Measurements from ENCODE around the gene RSPH4A. TPM values are rescaled to one million over a fixed set of nuclear protein-coding genes. Genes with fewer than 3 reads are reported as not detected.

RSPH4A gene
- total and polyA plus RNA-seq, 9 of the 15 experiments (the other 6 are each of a cell fraction or from before 2014, with no cell fraction given) = 0.04 to 0.30 (median 0.11) TPM

DNA sequence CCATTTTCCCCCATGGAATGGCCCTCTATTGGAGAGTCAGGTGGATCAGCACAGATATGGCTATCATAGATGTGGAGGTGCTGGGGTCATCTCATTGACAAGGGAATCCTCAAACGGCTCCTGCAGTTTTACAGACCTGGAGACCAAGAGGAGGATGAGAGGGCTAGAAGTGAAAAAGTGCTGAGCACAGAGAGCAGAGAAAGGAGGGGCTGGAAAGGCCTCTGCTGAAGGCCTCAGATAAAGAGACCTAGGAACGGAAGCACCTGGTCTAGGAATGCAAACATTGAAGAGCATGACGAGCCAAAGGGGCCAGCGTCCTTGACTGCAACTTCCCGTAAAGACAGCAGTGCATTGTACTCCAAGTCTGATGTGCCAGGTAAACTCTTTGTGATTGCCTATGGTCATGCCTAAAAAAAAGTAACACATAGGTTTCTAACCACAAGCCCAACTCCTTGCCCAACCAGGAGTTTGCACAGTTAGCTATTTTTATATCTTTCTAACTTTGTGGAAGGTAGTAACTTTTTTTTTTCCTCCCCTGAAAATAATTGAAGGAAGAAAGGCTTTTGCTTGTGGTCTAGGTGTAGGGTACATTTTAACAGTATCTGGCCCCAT, 15.2 kb downstream of the RSPH4A start (continued):
- TF ChIP-seq, protein P1, sequence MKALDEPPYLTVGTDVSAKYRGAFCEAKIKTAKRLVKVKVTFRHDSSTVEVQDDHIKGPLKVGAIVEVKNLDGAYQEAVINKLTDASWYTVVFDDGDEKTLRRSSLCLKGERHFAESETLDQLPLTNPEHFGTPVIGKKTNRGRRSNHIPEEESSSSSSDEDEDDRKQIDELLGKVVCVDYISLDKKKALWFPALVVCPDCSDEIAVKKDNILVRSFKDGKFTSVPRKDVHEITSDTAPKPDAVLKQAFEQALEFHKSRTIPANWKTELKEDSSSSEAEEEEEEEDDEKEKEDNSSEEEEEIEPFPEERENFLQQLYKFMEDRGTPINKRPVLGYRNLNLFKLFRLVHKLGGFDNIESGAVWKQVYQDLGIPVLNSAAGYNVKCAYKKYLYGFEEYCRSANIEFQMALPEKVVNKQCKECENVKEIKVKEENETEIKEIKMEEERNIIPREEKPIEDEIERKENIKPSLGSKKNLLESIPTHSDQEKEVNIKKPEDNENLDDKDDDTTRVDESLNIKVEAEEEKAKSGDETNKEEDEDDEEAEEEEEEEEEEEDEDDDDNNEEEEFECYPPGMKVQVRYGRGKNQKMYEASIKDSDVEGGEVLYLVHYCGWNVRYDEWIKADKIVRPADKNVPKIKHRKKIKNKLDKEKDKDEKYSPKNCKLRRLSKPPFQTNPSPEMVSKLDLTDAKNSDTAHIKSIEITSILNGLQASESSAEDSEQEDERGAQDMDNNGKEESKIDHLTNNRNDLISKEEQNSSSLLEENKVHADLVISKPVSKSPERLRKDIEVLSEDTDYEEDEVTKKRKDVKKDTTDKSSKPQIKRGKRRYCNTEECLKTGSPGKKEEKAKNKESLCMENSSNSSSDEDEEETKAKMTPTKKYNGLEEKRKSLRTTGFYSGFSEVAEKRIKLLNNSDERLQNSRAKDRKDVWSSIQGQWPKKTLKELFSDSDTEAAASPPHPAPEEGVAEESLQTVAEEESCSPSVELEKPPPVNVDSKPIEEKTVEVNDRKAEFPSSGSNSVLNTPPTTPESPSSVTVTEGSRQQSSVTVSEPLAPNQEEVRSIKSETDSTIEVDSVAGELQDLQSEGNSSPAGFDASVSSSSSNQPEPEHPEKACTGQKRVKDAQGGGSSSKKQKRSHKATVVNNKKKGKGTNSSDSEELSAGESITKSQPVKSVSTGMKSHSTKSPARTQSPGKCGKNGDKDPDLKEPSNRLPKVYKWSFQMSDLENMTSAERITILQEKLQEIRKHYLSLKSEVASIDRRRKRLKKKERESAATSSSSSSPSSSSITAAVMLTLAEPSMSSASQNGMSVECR (CRISPR knock-in tag; IDR thresholded peaks at IDR 0.05) = 0 out of 2 replicates have a peak, but pooled peaks have one; percentile 28
- TF ChIP-seq, protein P2, sequence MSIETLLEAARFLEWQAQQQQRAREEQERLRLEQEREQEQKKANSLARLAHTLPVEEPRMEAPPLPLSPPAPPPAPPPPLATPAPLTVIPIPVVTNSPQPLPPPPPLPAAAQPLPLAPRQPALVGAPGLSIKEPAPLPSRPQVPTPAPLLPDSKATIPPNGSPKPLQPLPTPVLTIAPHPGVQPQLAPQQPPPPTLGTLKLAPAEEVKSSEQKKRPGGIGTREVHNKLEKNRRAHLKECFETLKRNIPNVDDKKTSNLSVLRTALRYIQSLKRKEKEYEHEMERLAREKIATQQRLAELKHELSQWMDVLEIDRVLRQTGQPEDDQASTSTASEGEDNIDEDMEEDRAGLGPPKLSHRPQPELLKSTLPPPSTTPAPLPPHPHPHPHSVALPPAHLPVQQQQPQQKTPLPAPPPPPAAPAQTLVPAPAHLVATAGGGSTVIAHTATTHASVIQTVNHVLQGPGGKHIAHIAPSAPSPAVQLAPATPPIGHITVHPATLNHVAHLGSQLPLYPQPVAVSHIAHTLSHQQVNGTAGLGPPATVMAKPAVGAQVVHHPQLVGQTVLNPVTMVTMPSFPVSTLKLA (conservative IDR thresholded peaks at IDR 0.05) = peak in 1 of 2 experiments; percentile 53; a peak in 1 of 4 replicates
- TF ChIP-seq TCF3 (CRISPR knock-in tag; IDR thresholded peaks at IDR 0.05) (peak; percentile 64), MAFK (IDR thresholded peaks at IDR 0.05; ENCODE audit: low read length) (peak; percentile 47; the same call in 1 of the 2 replicates), NEUROD1 (IDR thresholded peaks at IDR 0.05; ENCODE audit: borderline replicate concordance, low read depth, low read length, partially characterized antibody) (no peak), STAT5A (IDR thresholded peaks at IDR 0.05; ENCODE audit: borderline replicate concordance, low read length) (peak; percentile 51), ZEB2 (IDR thresholded peaks at IDR 0.05) (peak; percentile 86), TEAD1 (CRISPR knock-in tag; IDR thresholded peaks at IDR 0.05) (peak in 1 of 2 experiments; percentile 56; a peak in 2 of 4 replicates), FOXM1 (IDR thresholded peaks at IDR 0.05; ENCODE audit: low read depth) (no peak), FOXM1 (CRISPR knock-in tag; IDR thresholded peaks at IDR 0.05; ENCODE audit: low read depth) (no peak), ZNF695 (CRISPR knock-in tag; IDR thresholded peaks at IDR 0.05) (no peak), NFE2 (IDR thresholded peaks at IDR 0.05; ENCODE audit: low read depth) (0 out of 2 replicates have a peak, but pooled peaks have one; percentile 8), MCM3 (IDR thresholded peaks at IDR 0.05) (no peak), CBFA2T2 (conservative IDR thresholded peaks at IDR 0.05) (peak; percentile 51), ZNF76 (CRISPR knock-in tag; IDR thresholded peaks at IDR 0.05; ENCODE audit: borderline replicate concordance) (no peak), RNF2 (IDR thresholded peaks at IDR 0.05) (no peak)
- TF ChIP-seq, protein P3, sequence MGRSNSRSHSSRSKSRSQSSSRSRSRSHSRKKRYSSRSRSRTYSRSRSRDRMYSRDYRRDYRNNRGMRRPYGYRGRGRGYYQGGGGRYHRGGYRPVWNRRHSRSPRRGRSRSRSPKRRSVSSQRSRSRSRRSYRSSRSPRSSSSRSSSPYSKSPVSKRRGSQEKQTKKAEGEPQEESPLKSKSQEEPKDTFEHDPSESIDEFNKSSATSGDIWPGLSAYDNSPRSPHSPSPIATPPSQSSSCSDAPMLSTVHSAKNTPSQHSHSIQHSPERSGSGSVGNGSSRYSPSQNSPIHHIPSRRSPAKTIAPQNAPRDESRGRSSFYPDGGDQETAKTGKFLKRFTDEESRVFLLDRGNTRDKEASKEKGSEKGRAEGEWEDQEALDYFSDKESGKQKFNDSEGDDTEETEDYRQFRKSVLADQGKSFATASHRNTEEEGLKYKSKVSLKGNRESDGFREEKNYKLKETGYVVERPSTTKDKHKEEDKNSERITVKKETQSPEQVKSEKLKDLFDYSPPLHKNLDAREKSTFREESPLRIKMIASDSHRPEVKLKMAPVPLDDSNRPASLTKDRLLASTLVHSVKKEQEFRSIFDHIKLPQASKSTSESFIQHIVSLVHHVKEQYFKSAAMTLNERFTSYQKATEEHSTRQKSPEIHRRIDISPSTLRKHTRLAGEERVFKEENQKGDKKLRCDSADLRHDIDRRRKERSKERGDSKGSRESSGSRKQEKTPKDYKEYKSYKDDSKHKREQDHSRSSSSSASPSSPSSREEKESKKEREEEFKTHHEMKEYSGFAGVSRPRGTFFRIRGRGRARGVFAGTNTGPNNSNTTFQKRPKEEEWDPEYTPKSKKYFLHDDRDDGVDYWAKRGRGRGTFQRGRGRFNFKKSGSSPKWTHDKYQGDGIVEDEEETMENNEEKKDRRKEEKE (IDR thresholded peaks at IDR 0.05; ENCODE audit: borderline replicate concordance in 1 of 2, control insufficient read depth in 1 of 2, low read depth in 2 of 2, low read length in 1 of 2) = no peak
- TF ChIP-seq, protein P4, sequence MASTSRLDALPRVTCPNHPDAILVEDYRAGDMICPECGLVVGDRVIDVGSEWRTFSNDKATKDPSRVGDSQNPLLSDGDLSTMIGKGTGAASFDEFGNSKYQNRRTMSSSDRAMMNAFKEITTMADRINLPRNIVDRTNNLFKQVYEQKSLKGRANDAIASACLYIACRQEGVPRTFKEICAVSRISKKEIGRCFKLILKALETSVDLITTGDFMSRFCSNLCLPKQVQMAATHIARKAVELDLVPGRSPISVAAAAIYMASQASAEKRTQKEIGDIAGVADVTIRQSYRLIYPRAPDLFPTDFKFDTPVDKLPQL (IDR thresholded peaks at IDR 0.05; ENCODE audit: extremely low read depth, insufficient read length) = no peak

All from K562 (cell line).